Gastrocnemius medialis (tissue), 4 donors: Measurements from ENCODE around the gene EP400. TPM values are rescaled to one million over a fixed set of nuclear protein-coding genes. Genes with fewer than 3 reads are reported as not detected.
"Not testable (repeated sequence)": the region's sequence is repeated elsewhere in the genome, so short reads cannot be mapped to it uniquely, and the experiment has no call there.

Source experiments
- ATAC-seq, 2 donors: fragments of 150-250 bp; one replicate each; pipeline ENCODE4 v1.9.1; 2016
- DNase-seq, 2 donors: peaks; one replicate each; pipeline ENCODE4 v3.0.0-alpha.2; 2019
- H3K27ac ChIP-seq, 4 donors: fragments of 200-600 bp; sonication (generic); 1 replicate in 1 of 4; 2 replicates in 3 of 4; pipeline ENCODE4 v1.5.1; 2016 to 2018; ENCODE audit warnings: mild to moderate bottlenecking in 2 of 4, moderate library complexity in 1 of 4
- H3K27me3 ChIP-seq, 3 donors: fragments of 200-600 bp; sonication (generic) in 2 of 3; 1 replicate in 1 of 3; 2 replicates in 2 of 3; pipeline versions ENCODE4 v1.5.1 to v1.6.0; 2016 to 2019; ENCODE audit warnings: mild to moderate bottlenecking in 1 of 3, moderate library complexity in 1 of 3
- H3K36me3 ChIP-seq, 2 donors: fragments of 200-600 bp; sonication (generic) in 1 of 2; one replicate each; pipeline ENCODE4 v1.5.1; 2017 to 2018
- H3K4me1 ChIP-seq, 2 donors: fragments of 200-600 bp; sonication (generic) in 1 of 2; one replicate each; pipeline ENCODE4 v1.5.1; 2016 to 2017; ENCODE audit warnings: mild to moderate bottlenecking in 2 of 2
- H3K4me3 ChIP-seq, 4 donors: fragments of 200-600 bp; sonication (generic) in 3 of 4; 1 replicate in 1 of 4; 2 replicates in 3 of 4; pipeline ENCODE4 v1.5.1; 2016 to 2019; ENCODE audit warnings: mild to moderate bottlenecking in 2 of 4
- H3K9me3 ChIP-seq, 3 donors: fragments of 200-600 bp; sonication (generic) in 2 of 3; 1 replicate in 1 of 3; 2 replicates in 2 of 3; pipeline ENCODE4 v1.5.1; 2016 to 2019
- POLR2A ChIP-seq, 2 donors: fragments of 450-650 bp; IDR thresholded peaks; one replicate each; pipeline ENCODE4 v1.6.1; 2017; ENCODE audit warnings: antibody characterized with exemption in 2 of 2, mild to moderate bottlenecking in 2 of 2, moderate library complexity in 2 of 2
- in situ Hi-C, 4 donors: fragments of 200-750 bp; cut with MboI; loops; one replicate each; pipeline versions ENCODE4 v1.15.0 to v1.8.0; 2017; ENCODE audit warnings: low sequenced_read_pairs in 4 of 4
- intact Hi-C: fragments of 100-400 bp; cut with DNase I; formaldehyde crosslinking; loops from one replicate; pipeline ENCODE4 v1.15.1; 2023; ENCODE audit warnings: low total_unique reads
- total RNA-seq, 4 donors: library from RNA; depleted of rRNA; stranded (reverse); fragments of >200 nt; gene quantifications; one replicate each; pipeline versions ENCODE4 v1.1.0 to v1.2.3, GENCODE V29; 2016
- TF ChIP-seq, protein P1 (sequence below), 5 experiments: fragments of 450-650 bp in 3 of 5; fragments of 200-600 bp in 2 of 5; sonication (generic) in 2 of 5; IDR thresholded peaks in 4 of 5; conservative IDR thresholded peaks in 1 of 5; 1 replicate in 4 of 5; 2 replicates in 1 of 5; pipeline ENCODE4 v1.5.1; 2016 to 2019; ENCODE audit warnings: antibody characterized with exemption in 5 of 5, mild to moderate bottlenecking in 3 of 5, moderate library complexity in 3 of 5

Gene EP400
- total RNA-seq, 4 donors from 2014 or later: 11.9 to 17.4 (median 15.0) TPM

DNA sequence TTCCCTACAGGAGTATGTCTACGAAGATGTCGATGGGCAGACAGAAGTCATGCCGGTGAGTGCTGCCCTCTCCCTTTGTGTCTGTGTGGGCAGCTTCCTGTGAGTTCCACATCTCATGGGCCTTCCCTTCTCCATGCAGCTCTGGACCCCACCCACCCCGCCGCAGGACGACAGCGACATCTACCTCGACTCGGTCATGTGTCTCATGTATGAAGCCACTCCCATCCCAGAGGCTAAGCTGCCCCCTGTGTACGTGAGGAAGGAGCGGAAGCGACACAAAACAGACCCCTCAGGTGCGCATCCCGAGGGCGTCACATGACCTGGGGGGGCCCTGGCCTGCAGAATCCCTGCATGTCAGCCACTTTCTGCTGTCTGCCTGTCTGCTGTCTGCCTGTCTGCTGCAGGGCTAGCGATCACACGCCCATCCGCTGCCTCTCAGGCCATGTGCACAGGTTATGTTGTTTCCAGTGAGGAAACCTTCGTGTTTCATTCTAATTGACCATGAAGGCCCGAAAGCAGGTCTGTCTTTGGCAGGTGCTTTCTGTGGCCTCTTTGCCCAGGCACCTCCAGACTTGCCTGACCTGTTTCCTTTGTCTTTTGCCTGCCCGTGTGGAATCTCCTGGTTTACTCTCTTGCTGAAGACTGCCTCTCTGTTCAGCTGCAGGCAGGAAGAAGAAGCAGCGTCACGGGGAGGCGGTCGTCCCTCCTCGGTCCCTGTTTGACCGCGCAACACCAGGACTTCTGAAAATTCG, 95.1 kb downstream of the EP400 start:
- no peak overlapping the region for H3K27ac ChIP-seq
- H3K36me3 ChIP-seq: peaks cover 0 to 59% of the 10 kb centered on the region in 2 donors
- H3K4me3 ChIP-seq: no peak overlapping the region
- no peaks in the 10 kb centered on the region for H3K9me3 ChIP-seq
- in situ Hi-C loops: no loop called here
- no peaks in the 10 kb centered on the region for H3K4me1 ChIP-seq
- no peak for TF ChIP-seq POLR2A (IDR thresholded peaks at IDR 0.05)
- TF ChIP-seq, protein P1, sequence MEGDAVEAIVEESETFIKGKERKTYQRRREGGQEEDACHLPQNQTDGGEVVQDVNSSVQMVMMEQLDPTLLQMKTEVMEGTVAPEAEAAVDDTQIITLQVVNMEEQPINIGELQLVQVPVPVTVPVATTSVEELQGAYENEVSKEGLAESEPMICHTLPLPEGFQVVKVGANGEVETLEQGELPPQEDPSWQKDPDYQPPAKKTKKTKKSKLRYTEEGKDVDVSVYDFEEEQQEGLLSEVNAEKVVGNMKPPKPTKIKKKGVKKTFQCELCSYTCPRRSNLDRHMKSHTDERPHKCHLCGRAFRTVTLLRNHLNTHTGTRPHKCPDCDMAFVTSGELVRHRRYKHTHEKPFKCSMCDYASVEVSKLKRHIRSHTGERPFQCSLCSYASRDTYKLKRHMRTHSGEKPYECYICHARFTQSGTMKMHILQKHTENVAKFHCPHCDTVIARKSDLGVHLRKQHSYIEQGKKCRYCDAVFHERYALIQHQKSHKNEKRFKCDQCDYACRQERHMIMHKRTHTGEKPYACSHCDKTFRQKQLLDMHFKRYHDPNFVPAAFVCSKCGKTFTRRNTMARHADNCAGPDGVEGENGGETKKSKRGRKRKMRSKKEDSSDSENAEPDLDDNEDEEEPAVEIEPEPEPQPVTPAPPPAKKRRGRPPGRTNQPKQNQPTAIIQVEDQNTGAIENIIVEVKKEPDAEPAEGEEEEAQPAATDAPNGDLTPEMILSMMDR (IDR thresholded peaks at IDR 0.05 in 4 of 5, conservative IDR thresholded peaks at IDR 0.05 in 1 of 5): no peak
- DNase-seq (no peak), ATAC-seq (no peak)
- no peaks in the 10 kb centered on the region for H3K27me3 ChIP-seq
- intact Hi-C loops: no loop called here

DNA sequence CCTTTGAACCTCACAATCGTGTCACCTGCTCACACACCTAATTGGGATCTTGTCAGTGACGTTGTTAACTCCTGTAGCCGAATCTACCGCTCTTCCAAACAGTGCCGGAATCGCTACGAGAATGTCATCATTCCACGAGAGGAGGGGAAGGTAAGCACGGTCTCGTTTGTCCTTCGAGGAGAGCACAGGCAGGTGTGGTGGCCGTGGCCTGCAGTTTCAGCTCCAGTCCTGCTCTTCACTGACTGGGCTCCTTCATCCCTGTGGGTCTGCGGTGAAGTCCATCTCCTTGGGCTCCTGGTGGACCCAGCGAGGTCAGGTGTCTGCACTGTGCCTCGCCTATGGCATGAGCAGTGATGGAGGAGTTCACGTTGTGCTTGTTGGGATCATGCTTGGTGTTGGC, 96.0 kb downstream of the EP400 start:
- H3K27me3 ChIP-seq: no peaks in the 10 kb centered on the region
- H3K27ac ChIP-seq: no peak overlapping the region
- H3K36me3 ChIP-seq: peaks cover 0 to 68% of the 10 kb centered on the region in 2 donors
- no peak overlapping the region for H3K4me3 ChIP-seq
- no peak for ATAC-seq
- no peaks in the 10 kb centered on the region for H3K9me3 ChIP-seq
- intact Hi-C loops: no loop called here
- H3K4me1 ChIP-seq: no peaks in the 10 kb centered on the region
- TF ChIP-seq, protein P1 (IDR thresholded peaks at IDR 0.05 in 4 of 5, conservative IDR thresholded peaks at IDR 0.05 in 1 of 5): no peak
- TF ChIP-seq POLR2A (IDR thresholded peaks at IDR 0.05): no peak
- DNase-seq: no peak
- in situ Hi-C loops: no loop called here

DNA sequence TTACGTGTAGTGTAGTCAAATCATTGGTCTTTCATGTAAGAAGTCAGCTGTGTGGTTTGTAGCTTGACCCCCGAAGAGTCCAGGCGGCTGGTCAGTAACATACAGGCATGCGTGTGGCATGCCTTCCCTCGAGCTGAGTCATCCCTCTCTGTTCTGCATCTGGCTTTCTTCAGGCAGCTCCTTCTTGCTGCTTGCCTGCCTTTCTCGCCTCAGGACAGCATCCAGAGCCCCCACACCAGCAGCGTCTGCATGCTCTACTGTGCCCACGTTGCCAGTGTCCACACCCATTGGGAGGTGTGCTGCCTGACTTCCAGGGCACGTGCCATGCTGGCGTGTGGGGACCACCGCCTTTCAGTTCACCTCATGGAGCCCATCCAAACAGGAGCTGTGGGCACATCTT, 96.8 kb downstream of the EP400 start:
- Histone ChIP-seq H3K4me1 (no peaks in the 10 kb centered on the region), H3K27me3 (no peaks in the 10 kb centered on the region), H3K9me3 (no peaks in the 10 kb centered on the region), H3K27ac (no peak overlapping the region), H3K36me3 (peaks cover 0 to 77% of the 10 kb centered on the region in 2 donors), H3K4me3 (no peak overlapping the region)
- TF ChIP-seq, protein P1 (IDR thresholded peaks at IDR 0.05 in 4 of 5, conservative IDR thresholded peaks at IDR 0.05 in 1 of 5): no peak
- no peak for TF ChIP-seq POLR2A (IDR thresholded peaks at IDR 0.05)
- no peak for DNase-seq
- in situ Hi-C loops (no loop called here), intact Hi-C loops (no loop called here)
- no peak for ATAC-seq

DNA sequence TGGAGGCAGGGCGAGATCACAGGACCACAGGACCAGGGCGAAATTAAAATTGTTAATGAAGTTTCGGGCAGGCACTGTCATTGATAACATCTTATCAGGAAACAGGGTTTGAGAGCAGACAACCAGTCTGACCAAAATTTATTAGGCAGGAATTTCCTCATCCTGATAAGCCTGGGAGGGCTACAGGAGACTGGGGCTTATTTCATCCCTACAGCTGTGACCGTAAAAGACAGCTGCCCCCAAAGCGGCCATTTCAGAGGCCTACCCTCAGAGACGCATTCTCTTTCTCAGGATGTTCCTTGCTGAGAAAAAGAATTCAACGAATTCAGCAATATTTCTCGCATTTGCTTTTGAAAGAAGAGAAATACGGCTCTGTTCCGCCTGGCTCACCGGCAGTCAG, 97.9 kb downstream of the EP400 start:
- H3K27me3 ChIP-seq, H3K9me3 ChIP-seq, ATAC-seq, H3K4me1 ChIP-seq, H3K4me3 ChIP-seq, in situ Hi-C loops, DNase-seq, H3K27ac ChIP-seq, intact Hi-C loops: not testable (repeated sequence)
- H3K36me3 ChIP-seq: peaks cover 0 to 86% of the 10 kb centered on the region in 2 donors

DNA sequence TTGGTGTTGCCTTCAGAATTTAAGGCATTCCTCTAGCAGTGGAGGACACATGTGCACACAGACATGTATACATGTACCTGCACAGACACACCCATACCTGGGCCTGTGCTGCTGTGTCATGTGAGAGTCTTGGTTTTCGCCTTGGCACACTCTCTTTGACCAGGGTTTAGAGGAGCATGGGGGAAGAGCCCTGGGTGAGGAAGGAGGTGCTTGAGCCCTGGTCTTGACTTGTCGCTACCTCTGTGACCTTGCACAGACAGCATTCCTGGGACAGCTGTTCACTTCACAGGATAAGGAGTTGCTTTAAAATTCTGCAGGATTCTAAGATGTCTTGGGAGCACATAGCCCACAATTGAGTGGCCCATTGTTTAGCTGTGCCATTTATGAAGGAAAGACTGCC, 99.7 kb downstream of the EP400 start:
- H3K4me1 ChIP-seq: no peaks in the 10 kb centered on the region
- ATAC-seq (no peak), DNase-seq (no peak)
- H3K27ac ChIP-seq: no peak overlapping the region
- intact Hi-C loops (no loop called here), in situ Hi-C loops (no loop called here)
- H3K4me3 ChIP-seq: no peak overlapping the region
- TF ChIP-seq, protein P1 (IDR thresholded peaks at IDR 0.05 in 4 of 5, conservative IDR thresholded peaks at IDR 0.05 in 1 of 5): no peak
- peaks cover 0 to 87% of the 10 kb centered on the region in 2 donors for H3K36me3 ChIP-seq
- H3K9me3 ChIP-seq: no peaks in the 10 kb centered on the region
- H3K27me3 ChIP-seq: no peaks in the 10 kb centered on the region
